GM19023 (cell line): ENCODE measurements around the gene E2F3.

Experiments
- ATAC-seq: cut with Tn5 transposase; IDR thresholded peaks from one replicate; pipeline ENCODE4 v1.9.1; 2021; ENCODE audit warnings: mild to moderate bottlenecking, moderate library complexity; ENCODE audit not compliant: unreplicated experiment

Gene E2F3

DNA sequence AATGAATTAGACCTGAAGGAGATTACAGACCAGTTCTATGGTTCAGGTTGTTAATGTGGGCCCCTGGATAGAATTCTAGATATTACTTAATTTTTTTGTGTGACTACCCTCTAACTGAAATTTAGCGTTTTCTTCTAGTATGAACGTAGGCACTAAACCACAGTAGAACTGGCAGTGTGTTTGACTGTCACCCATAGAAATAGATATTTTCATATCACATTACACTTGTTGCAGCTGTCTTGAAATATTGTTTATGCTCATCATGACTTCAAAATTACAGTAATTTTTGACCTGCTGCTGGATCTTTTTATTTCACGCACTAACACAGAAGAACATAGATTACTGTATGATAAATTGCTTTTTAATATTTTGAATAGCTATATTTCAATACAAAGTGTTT lies 31.6 kb downstream of the E2F3 start:
- no peak for ATAC-seq

DNA sequence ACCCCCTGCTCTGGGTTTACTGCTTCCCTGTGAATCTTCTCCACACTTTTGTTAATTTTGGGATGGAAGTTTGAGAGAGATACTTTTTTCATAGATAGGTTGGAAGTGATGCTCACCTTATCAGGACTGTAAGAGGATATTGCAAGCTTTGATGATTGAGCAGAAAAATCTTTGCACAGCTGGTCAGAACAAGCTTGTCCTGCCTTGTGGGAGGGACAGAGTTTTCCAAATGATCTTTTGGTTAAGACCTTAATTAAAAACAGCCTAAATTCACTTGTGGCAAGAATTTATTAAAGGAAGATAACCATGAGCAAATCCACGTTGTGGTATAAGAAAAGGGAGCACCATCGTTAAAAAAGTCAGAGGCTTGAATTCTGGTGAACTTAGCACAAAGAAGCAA lies 32.2 kb downstream of the E2F3 start:
- ATAC-seq = no peak

DNA sequence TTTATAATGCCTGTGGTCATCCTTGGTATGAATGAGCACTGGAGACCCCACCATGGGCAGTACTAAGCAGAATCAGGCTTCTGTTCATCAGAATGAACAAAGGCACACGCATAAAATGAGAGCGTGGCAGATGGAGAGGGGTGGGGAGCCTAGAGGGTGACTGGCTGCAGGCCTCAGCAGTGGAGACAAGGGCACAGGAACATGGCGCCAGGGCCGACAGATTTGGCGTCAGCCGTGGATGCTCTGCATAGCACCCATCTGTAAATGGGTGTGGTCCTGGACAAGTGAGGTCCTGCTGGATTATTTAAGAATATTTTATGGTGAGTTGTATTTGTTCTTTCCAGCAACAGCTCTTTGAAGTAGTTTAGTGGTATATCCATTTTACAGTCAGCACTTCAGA lies 33.1 kb downstream of the E2F3 start:
- ATAC-seq = no peak

DNA sequence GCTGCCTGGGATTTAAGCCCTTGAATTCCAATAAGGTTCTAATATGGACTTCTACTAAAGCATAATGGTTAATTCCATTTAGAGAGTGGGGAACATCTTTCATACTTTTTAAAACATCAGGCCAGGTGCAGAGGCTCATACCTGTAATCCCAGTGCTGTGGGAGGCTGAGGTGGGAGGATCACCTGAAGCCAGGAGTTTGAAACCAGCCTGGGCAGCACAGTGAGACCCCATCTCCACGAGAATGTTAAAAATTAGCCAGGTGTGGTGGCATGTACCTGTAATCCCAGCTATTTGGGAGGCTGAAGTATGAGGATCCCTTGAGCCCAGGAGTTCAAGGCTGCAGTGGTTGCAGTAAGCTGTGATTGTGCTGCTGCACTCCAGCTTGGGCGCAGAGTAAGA lies 35.0 kb downstream of the E2F3 start:
- no peak for ATAC-seq

DNA sequence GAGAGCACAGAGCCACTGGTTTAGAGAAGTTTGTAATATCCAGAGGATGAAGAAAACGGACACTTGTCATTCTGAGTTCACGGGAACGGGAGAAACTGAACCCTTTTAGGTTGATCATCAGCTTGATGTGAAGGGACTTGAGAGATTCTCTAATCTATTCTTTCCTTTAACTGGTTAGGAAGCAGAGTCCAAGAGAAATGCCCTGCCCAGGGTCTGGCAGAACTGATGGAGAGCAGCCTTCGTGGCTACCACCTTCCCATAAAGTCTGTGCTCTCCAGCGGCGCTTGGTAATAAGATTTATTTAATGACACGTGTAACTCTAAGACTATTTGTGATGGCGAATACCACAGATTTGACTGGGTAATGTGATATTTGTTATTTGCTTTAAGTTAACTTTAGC lies 36.0 kb downstream of the E2F3 start:
- ATAC-seq = no peak

DNA sequence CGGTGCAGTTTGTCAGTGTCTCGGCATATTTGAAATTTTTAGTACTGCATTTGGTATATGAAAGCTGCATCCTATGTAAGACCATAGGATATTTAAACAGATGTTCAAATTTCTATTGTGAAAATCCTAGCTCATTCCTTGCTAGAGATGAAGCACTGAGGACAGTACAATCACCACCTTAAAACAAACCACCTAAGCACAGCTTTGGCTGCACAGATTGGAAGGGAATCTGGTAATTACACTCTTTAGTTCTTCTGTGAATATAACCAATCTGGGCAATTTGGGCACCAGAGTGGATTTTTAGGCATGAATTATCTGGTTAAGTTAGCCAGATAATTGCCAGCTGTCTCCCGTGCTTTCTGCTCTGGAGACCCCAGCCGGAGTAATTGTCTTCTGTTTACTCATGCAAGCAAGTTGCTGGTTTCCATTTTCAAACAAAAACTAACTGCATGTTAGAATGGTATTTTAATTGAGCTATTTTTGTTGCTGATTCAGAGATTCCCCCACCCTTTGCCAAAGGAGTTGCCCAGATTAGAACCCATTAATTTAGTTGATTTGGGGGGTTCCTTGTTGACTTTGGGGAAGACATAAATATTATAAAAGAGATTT lies 36.9 kb downstream of the E2F3 start:
- no peak for ATAC-seq

DNA sequence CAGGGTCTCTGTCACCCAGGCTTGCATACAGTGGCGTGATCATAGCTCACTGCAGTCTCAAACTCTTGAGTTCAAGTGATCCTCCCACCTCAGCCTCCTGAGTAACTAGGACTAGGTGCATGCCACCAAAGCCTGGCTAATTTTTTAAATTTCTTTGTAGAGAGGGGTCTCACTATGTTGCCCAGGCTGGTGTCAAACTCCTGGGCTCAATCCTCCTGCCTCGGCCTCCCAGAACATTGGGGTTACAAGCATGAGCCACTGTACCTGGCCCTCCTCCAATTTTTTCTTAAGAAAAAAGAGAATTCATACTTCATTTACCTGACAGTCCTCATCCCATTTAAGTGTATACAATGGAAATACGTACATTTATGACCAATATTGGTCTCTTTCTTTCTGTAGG lies 37.9 kb downstream of the E2F3 start:
- ATAC-seq = no peak

DNA sequence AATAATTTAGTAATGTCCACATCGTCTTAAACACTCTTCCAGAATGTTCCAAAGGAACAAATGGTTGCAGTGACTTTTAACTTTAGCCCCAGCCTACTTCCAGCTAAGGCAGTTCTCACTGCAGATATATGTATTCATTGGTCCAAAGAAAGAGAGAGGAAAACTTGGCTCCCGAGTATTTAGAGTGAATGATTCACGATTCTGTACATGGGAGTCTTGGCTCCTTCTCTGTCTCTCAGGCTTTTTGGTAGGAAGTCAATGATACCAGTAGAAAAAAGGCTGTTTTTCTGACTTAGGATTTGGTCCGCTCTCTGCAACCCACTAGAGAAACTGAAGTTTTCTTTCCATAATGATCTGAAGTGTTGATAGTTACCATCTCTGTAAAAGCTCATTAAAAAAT lies 38.6 kb downstream of the E2F3 start:
- ATAC-seq = no peak

DNA sequence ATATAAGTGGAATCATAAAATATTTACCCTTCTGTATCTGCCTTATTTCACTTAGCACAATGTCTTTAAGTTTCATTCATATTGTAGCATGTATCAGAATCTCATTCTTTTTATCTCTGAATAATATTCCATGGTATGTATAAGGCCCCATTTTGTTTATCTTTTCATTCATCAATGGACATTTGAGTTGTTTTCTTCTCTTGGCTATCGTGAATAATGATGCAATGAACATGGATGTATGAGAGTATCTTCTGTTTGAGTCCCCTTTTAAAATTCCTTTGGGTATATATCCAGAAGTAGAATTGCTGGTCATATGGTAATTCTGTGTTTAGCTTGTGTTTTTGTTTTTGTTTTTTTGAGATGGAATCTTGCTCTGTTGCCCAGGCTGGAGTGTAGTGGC lies 39.6 kb downstream of the E2F3 start:
- no peak for ATAC-seq

DNA sequence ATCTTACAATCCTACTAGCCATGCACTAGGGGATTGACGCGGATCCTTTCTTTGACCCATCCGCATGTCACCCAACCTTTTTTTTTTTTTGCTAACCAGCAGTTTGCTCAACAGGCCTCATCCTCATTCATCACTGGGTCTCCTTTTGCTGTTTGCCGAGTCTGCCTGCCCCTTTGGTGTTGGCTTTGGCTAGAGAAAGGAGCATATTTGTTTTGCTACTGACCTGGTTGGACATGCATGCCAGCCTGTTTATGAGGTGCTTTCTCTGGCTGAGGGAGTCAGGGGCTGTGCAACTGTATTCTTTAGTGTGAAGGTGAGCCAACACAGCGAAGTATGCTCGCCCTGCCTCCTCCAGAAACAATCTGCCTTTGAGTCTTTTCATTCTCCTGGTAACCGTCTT lies 40.2 kb downstream of the E2F3 start:
- no peak for ATAC-seq

DNA sequence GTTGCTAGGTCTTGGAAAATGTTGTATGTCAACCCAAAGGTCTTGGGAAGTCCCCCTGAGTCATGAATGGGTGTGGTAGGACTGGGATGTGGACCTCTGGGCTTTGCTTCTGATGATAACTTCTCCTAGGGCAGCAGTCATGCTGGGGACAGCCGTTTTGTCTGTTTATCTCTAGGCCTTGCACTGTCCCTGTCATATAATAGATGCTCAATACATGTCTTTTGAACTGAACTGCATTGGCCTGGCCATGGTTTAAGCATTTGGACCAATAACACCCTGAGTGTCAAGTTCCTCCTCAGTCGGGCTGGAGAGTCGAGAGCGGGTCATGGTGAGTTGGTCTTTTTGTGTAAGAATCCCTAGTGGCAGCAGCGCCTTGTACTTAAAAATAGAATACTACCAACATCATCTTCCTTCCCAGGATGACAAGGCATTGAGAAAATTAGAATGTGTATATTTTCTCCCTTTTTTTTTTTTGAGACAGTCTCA lies 43.1 kb downstream of the E2F3 start:
- no peak for ATAC-seq

DNA sequence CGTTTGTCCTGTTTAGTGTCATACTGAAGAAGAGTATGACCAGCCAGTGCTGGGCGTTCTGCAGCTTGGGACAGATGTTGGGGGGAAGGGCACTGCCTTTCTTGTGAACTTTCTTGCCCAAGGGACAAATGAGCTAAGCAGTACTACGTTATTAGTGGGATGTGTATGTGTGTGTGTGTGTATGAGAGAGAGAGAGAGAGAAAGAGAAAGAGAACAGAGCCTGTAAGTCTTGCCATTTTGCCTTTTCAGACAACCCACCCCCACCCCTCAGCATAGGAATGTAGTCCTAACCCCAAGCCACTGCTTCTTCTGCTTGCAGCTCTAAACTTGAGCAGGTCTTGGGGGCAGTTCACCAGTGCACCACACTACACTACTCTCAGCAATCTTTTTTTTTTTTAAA lies 45.5 kb downstream of the E2F3 start:
- no peak for ATAC-seq

DNA sequence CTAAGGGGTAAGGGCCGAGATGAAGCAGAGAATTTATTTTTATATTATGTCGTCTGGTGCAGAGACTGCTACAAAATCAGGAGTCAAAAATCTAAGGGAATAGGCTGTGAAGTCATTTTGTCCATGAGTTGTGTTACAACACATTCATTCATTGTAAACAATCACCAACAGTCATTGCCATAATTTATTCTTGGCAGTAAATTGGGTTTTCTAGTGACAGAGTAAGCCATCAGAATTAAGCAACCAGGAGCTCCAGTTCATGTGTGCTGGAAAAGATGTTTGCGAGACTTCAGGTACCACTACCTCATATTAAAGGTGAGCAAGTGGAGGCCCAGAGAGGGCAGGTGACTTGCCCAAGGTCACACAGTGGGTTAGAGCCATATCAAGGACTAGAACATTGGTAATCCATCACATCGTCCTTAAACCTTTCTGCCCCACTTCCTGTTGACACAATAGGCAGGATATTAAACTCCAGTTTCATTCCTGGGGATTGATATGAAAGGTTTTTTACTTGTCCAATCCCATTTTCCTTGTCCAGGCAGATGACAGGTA lies 46.0 kb downstream of the E2F3 start:
- ATAC-seq = no peak

DNA sequence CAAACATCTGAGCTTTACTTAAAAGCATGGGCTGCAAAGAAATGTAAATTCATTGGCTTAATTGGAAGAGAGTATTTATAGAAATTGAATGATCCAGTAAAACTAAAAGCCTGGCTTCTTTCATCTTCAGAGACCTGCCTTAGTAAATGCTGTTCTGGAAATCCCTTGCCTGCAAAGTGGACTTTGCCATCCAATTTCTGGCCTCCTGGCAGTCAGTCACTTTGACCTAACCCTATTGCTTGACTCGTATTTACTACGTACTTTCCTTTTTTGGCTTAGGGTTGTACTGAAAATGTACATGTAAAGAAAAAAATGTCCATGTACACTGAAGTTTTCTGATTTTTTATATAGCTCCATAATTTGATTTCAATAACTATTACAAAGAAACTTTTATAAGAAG lies 47.1 kb downstream of the E2F3 start:
- ATAC-seq = no peak

DNA sequence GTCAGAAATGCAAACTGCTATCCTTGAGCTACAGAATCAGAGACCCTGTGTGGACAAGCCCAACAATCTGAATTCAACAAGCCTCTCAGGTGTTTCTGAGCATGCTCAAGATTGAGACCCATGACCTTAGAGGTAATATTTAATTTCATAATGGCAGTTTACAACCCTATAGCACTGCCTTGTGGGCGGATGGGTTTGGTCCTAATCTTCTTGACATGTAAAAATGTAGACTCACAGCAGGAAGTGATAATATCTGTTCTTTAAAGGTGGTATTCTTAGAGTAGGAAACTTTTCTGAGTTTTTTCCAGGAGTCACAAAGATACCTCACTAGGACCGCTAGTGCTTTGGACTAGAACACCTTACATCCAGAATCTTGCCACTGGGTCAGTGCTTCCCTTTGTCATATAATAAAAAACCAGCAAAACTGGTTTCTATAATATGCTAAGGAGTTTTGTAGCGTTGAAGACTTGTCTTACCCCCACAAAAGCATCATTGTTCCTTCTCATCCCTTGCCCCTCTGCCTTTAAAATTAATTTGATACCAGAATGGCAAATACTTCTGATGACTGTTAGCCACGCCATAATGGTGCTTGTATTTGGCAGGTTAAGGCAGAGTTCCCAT lies 52.6 kb downstream of the E2F3 start:
- no peak for ATAC-seq

DNA sequence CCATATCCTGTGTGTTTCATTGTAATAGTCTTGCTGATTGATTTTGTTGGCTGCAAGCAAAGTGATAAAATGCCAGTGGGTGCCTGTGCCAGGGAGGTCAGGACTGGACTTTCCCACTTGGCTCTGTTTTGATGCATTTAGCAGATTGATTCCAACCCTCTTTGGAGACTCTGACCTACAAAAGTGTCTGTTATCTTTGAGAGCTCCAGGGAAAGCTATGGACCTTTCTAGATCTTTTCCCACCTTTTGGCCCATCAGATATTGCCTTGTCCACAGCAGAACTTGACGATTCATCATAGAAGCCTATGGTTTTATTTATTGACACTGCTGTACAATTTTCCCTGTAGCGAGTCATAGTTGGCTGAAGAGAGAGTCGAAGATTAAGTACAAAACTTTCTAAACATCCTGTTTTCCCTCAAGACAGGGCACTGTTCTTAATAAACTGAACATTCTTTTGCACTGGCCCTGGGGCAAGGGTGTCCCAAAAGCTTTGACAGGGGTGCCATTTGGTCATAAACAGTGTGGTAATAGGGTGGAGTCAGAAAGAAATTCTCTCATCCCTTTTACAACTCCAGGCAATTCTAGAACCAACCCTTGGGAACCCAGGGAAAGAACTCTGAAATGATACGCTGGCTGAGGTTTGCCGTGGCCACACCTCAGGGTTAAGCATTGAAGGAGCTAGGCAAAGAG lies 53.7 kb downstream of the E2F3 start:
- no peak for ATAC-seq

DNA sequence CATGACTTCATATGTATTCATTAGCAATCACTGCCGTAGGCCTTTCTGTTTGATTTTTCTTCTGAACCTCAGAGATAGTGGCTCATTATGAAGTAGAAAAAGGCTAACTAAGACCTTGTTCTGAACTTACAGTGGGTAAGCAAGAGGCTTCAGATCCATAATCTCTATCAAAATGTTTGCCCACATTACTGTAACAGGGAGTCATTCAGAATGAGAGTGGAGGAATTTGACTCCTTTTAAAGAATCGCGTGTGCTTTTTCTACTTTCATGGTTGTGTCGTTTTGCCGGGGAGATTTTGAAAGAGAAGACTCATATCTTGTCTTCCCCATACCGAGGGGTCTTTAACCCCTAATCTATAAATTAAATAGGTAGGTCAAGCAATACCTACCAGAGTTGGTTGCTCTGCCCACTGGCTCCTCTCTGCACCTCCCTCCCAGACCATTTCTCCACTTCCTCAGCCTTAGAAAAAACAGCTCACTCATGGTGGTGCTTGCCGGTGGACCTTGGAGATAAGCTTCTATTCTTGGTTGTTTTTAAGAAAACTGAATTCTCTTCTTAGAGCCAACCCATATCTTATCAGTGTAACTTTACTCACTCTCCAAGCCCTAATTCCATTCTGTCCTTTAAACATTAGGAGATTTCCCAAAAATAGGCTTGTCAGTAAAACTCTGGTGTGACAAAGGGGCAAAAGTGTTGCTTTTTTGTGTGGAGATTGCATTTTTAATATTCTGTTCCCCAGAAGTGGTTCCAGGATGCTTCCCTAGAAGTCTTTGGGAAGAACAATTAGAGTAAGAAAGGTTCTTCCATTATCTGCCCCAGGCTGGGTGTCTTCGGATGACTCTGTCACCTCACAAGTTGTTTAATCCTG lies 56.6 kb downstream of the E2F3 start:
- no peak for ATAC-seq

DNA sequence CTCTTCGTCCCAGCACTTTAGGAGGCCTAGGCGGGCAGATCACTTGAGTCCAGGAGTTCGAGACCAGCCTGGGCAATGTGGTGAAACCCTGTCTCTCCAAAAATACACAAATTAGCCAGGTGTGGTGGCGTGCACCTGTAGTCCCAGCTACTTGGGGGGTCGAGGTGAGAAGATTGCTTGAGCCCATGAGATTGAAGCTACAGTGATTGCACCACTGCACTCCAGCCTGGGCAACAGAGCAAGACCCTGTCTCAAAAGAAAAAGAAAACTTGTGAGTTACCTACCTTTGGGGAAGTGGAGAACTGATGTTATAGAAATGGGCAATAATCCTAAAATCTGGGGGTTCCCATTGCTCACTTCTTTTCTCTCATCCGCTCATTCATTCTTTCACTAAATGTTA lies 58.0 kb downstream of the E2F3 start:
- no peak for ATAC-seq

DNA sequence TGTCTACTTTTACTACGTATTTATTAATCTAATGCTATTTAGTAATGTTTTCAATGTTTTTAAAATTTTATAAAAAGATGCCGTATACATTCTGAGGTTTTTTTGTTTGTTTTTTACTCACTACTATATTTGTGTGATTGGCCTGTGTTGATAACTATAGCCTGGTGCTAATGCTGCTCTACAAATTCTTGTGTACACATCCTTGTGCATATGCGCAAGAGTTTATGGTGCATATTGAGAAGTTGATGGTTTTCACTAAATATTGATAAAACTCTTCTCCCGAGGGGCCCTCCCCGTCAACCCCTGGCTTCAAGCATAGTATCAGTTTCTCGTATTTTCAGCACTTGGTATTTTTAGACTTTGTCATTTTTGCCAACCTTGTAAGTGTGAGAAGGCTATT lies 59.9 kb downstream of the E2F3 start:
- ATAC-seq = no peak

DNA sequence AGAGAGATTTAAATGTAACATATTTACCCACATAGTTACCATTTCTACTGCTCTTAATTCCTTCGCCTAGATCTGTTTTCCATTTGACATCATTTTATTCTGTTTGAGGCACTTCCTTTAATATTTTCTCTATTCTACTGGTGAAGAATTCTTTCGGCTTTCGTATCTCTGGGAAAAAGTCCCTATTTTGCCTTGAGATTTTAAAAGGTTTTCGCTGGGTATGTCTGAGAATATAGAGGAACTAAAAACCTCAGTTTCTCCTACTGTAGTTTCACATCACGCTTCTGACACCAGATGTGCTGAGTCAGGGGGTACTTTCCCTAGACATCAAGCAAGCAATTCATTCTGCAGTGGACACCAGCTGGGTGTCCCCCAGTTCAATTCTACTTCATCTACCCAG lies 61.7 kb downstream of the E2F3 start:
- peak; percentile 48 for ATAC-seq

DNA sequence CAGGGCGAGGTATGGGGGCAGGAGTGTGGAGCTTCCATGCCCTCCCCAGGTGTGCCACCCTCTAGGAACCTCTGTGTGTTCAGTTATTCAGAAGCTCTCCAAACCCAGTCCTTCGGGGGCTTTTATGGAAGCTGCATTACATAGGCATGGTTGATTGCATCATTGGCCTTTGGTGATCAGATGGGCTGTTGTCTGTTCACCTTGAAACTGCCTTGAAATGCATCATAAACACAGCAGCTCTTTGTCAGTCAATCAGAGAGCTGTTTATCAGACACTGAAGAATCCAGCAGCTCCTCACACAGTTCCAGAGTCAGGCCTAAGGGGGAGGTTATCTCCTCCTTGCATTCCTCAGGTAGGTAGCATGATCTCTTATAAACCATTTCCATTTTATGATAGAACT lies 62.4 kb downstream of the E2F3 start:
- ATAC-seq = no peak
